IMR-90 (cell line): ENCODE data around the gene ADTRP. TPM values are rescaled to one million over a fixed set of nuclear protein-coding genes. Genes with fewer than 3 reads are reported as not detected.

Experiments
- ATAC-seq: fragments of 200-7000 bp; cut with Tn5 transposase; 2 replicates; pipeline ENCODE4 v1.9.1; 2020; ENCODE audit warnings: low read depth, mild to moderate bottlenecking, moderate library complexity
- BruUV-seq: library from RNA; stranded (reverse); fragments of 400-500 nt; replicated peaks from 2 replicates; lab custom pipeline; 2021; lab: Mats Ljungman, UMichigan
- CTCF ChIA-PET: fragments of 300-600 bp; formaldehyde crosslinking; extraction: SDS; loops from one replicate; lab custom pipeline; 2021; ENCODE audit warnings: antibody characterized with exemption; lab: Yijun Ruan, JAX
- POLR2A ChIA-PET: fragments of 300-600 bp; sonication (Branson Sonifier 250); formaldehyde crosslinking; loops from one replicate; lab custom pipeline; 2022; ENCODE audit warnings: antibody characterized with exemption; ENCODE audit not compliant: unreplicated experiment; lab: Charles Lee
- DNase-seq: peaks from one replicate; pipeline ENCODE4 v3.0.0; 2013
- H2AFZ ChIP-seq: replicated peaks from 2 replicates; pipeline ENCODE3; 2013; ENCODE audit warnings: low read length, mild to moderate bottlenecking; ENCODE audit not compliant: poor library complexity
- H2AK5ac ChIP-seq: 2 replicates; pipeline ENCODE4 v1.6.1; 2013; ENCODE audit warnings: low read depth, low read length, inconsistent platforms
- H2AK9ac ChIP-seq: replicated peaks from 2 replicates; pipeline ENCODE3; 2013; ENCODE audit warnings: mild to moderate bottlenecking, low read depth, low read length, moderate library complexity; ENCODE audit not compliant: poor library complexity
- H2BK120ac ChIP-seq: 2 replicates; pipeline ENCODE4 v1.6.1; 2013; ENCODE audit warnings: low read depth, low read length, inconsistent platforms
- H2BK15ac ChIP-seq: 3 replicates; pipeline ENCODE4 v1.6.1; 2013; ENCODE audit warnings: low read depth, low read length, inconsistent platforms
- H2BK20ac ChIP-seq: 2 replicates; pipeline ENCODE4 v1.6.1; 2013; ENCODE audit warnings: low read depth, mild to moderate bottlenecking, inconsistent platforms, low read length, moderate library complexity
- H2BK5ac ChIP-seq: 2 replicates; pipeline ENCODE4 v1.6.1; 2013; ENCODE audit warnings: mild to moderate bottlenecking, low read depth, low read length, inconsistent platforms; ENCODE audit not compliant: poor library complexity, severe bottlenecking
- H3K14ac ChIP-seq: replicated peaks from 2 replicates; pipeline ENCODE4 v1.6.1; 2013; ENCODE audit warnings: low read depth, low read length, inconsistent platforms
- H3K18ac ChIP-seq: 2 replicates; pipeline ENCODE4 v1.6.1; 2013; ENCODE audit warnings: low read depth, low read length, control low read depth
- H3K23ac ChIP-seq: 2 replicates; pipeline ENCODE4 v1.6.1; 2013; ENCODE audit warnings: low read depth, low read length, inconsistent platforms
- H3K27ac ChIP-seq: 2 replicates; pipeline ENCODE4 v1.5.1; 2013; ENCODE audit warnings: mild to moderate bottlenecking, control low read depth, low read length; ENCODE audit not compliant: insufficient read depth
- H3K27me3 ChIP-seq: 2 replicates; pipeline ENCODE4 v1.6.1; 2013; ENCODE audit warnings: low read length; ENCODE audit not compliant: control insufficient read depth, insufficient read depth
- H3K36me3 ChIP-seq: 2 replicates; pipeline ENCODE4 v1.6.1; 2013; ENCODE audit warnings: low read length, mixed read lengths; ENCODE audit not compliant: control insufficient read depth, insufficient read depth
- H3K4ac ChIP-seq: 2 replicates; pipeline ENCODE4 v1.6.1; 2013; ENCODE audit warnings: low read depth, low read length, inconsistent platforms
- H3K4me1 ChIP-seq: 2 replicates; pipeline ENCODE4 v1.6.1; 2013; ENCODE audit warnings: low read length, mixed read lengths; ENCODE audit not compliant: control insufficient read depth, insufficient read depth
- H3K4me2 ChIP-seq: 2 replicates; pipeline ENCODE4 v1.6.1; 2013; ENCODE audit warnings: low read depth, mild to moderate bottlenecking, control low read depth, low read length, moderate library complexity
- H3K4me3 ChIP-seq: 2 replicates; pipeline ENCODE4 v1.5.1; 2013; ENCODE audit warnings: low read depth, mild to moderate bottlenecking, control low read depth, low read length, moderate library complexity; ENCODE audit not compliant: insufficient read depth
- H3K56ac ChIP-seq: 2 replicates; pipeline ENCODE4 v1.6.1; 2013; ENCODE audit warnings: low read length, inconsistent platforms; ENCODE audit not compliant: insufficient read depth; ENCODE audit errors: extremely low read depth
- H3K79me1 ChIP-seq, 2 experiments: 2 replicates each; pipeline ENCODE4 v1.6.1; 2013; ENCODE audit warnings: low read length in 2 of 2, inconsistent platforms in 1 of 2, low read depth in 1 of 2
- H3K9ac ChIP-seq: 2 replicates; pipeline ENCODE4 v1.6.1; 2013; ENCODE audit warnings: low read depth, low read length, control low read depth
- H3K9me1 ChIP-seq: 2 replicates; pipeline ENCODE4 v1.6.1; 2013; ENCODE audit warnings: low read length, inconsistent platforms; ENCODE audit not compliant: insufficient read depth
- H3K9me3 ChIP-seq: 2 replicates; pipeline ENCODE4 v1.6.1; 2013; ENCODE audit warnings: low read length; ENCODE audit not compliant: control insufficient read depth, insufficient read depth
- H4K20me1 ChIP-seq: 2 replicates; pipeline ENCODE4 v1.6.1; 2013; ENCODE audit warnings: low read length, inconsistent platforms; ENCODE audit not compliant: insufficient read depth
- H4K5ac ChIP-seq: 2 replicates; pipeline ENCODE4 v1.6.1; 2013; ENCODE audit warnings: mild to moderate bottlenecking, low read depth, low read length, control low read depth
- H4K8ac ChIP-seq, 2 experiments: 2 replicates each; pipeline ENCODE4 v1.6.1; 2013; ENCODE audit warnings: low read depth in 2 of 2, low read length in 2 of 2, control low read depth in 1 of 2, inconsistent platforms in 1 of 2
- H4K91ac ChIP-seq: 2 replicates; pipeline ENCODE4 v1.6.1; 2013; ENCODE audit warnings: low read depth, low read length, inconsistent platforms; ENCODE audit not compliant: insufficient read depth
- BHLHE40 ChIP-seq: fragments of 150-350 bp; IDR thresholded peaks from 2 replicates; pipeline ENCODE4 v1.6.1; 2016; ENCODE audit warnings: mild to moderate bottlenecking, low read depth, low read length
- CHD1 ChIP-seq: IDR thresholded peaks from 2 replicates; pipeline ENCODE4 v1.6.1; 2012; ENCODE audit warnings: low read depth, low read length, improper control_type of control experiment
- CTCF ChIP-seq: conservative IDR thresholded peaks from 2 replicates; pipeline ENCODE4 v1.5.1; 2012; ENCODE audit warnings: mild to moderate bottlenecking, low read depth, low read length, improper control_type of control experiment
- ELK1 ChIP-seq: fragments of 150-350 bp; IDR thresholded peaks from 2 replicates; pipeline ENCODE4 v1.6.1; 2016; ENCODE audit warnings: low read depth, mild to moderate bottlenecking, low read length, moderate library complexity, borderline replicate concordance
- FOS ChIP-seq: fragments of 150-350 bp; IDR thresholded peaks from 2 replicates; pipeline ENCODE4 v1.6.1; 2016; ENCODE audit warnings: low read depth, low read length
- MAFK ChIP-seq: IDR thresholded peaks from 2 replicates; pipeline ENCODE4 v1.6.1; 2012; ENCODE audit warnings: low read depth, low read length, improper control_type of control experiment
- MXI1 ChIP-seq: IDR thresholded peaks from 2 replicates; pipeline ENCODE4 v1.6.1; 2012; ENCODE audit warnings: low read depth, mild to moderate bottlenecking, low read length, moderate library complexity, borderline replicate concordance
- POLR2A ChIP-seq: IDR thresholded peaks from 2 replicates; pipeline ENCODE4 v1.6.1; 2012; ENCODE audit warnings: mild to moderate bottlenecking, low read depth, low read length
- RAD21 ChIP-seq: IDR thresholded peaks from 2 replicates; pipeline ENCODE4 v1.6.1; 2012; ENCODE audit warnings: low read length, improper control_type of control experiment
- RCOR1 ChIP-seq: IDR thresholded peaks from 2 replicates; pipeline ENCODE4 v1.6.1; 2012; ENCODE audit warnings: mild to moderate bottlenecking, low read length, improper control_type of control experiment; ENCODE audit not compliant: insufficient replicate concordance
- RFX5 ChIP-seq: IDR thresholded peaks from 2 replicates; pipeline ENCODE4 v1.8.0; 2012; ENCODE audit warnings: low read depth, mild to moderate bottlenecking, low read length, moderate library complexity
- USF2 ChIP-seq: fragments of 150-350 bp; IDR thresholded peaks from 2 replicates; pipeline ENCODE4 v1.6.1; 2017; ENCODE audit warnings: mild to moderate bottlenecking, antibody characterized with exemption, low read length, low read depth
- WGBS, 2 experiments: methylation state at CpG; one replicate each; pipeline versions ENCODE4 v1.1.5 to v1.1.7; 2013; ENCODE audit warnings: missing lambda C conversion rate in 2 of 2; ENCODE audit not compliant: insufficient read length in 1 of 2; ENCODE audit errors: extremely low coverage in 2 of 2; 5-methylcytosine and 5-hydroxymethylcytosine counted together
- dilution Hi-C: fragments of 300-500 bp; cut with HindIII; formaldehyde crosslinking; loops from one replicate; pipeline ENCODE4 v1.14.3; 2018; ENCODE audit warnings: low sequenced_read_pairs; ENCODE audit not compliant: unreplicated experiment
- in situ Hi-C: fragments of 300-500 bp; cut with MboI; formaldehyde crosslinking; loops from 3 replicates; pipeline ENCODE4 v1.14.3; 2019; ENCODE audit warnings: low sequenced_read_pairs, inconsistent platforms, mixed read lengths
- intact Hi-C: fragments of 100-400 bp; cut with micrococcal nuclease; formaldehyde crosslinking; loops from 2 replicates; pipeline ENCODE4 v1.10.0; 2022
- polyA plus RNA-seq, 3 experiments: library from polyadenylated mRNA; depleted of rRNA; stranded (reverse); fragments of >200 nt; gene quantifications; 2 replicates each; pipeline ENCODE4 v1.2.3, GENCODE V29; 2012; ENCODE audit warnings: low replicate concordance in 1 of 3
- total RNA-seq: library from RNA; depleted of rRNA; stranded (reverse); fragments of >200 nt; gene quantifications from 2 replicates; pipeline ENCODE4 v1.2.3, GENCODE V29; 2012

ADTRP gene
- total and polyA plus RNA-seq, 2 of the 4 experiments (the other 2 are of a cell fraction) = 0.50 to 0.72 TPM

GRCh38 chr6:11796829-11797228 lies 18.2 kb upstream of the ADTRP start:
- no peak overlapping the region for H2BK20ac ChIP-seq
- H3K4ac ChIP-seq = no peak overlapping the region
- POLR2A ChIA-PET = no interaction called here
- CTCF ChIA-PET = no interaction called here
- TF ChIP-seq BHLHE40 (no peak), RAD21 (no peak), FOS (no peak), MAFK (no peak), RCOR1 (no peak), CTCF (no peak), CHD1 (no peak), MXI1 (no peak), USF2 (no peak), RFX5 (no peak), POLR2A (no peak), ELK1 (no peak)
- no peaks in the 10 kb centered on the region for H3K9me1 ChIP-seq
- no peak overlapping the region for H3K56ac ChIP-seq
- no peak overlapping the region for H2AFZ ChIP-seq
- no peak overlapping the region for H2AK5ac ChIP-seq
- H3K36me3 ChIP-seq = no peaks in the 10 kb centered on the region
- H4K5ac ChIP-seq = no peak overlapping the region
- 100% methylated on average over 5 of the region's 5 CpGs; no CpG with 5 or more reads in 1 of the 2 experiments for WGBS, 2 experiments
- H3K4me2 ChIP-seq = no peak overlapping the region
- no peaks in the 10 kb centered on the region for H4K20me1 ChIP-seq
- ATAC-seq (no peak), DNase-seq (no peak)
- no peak overlapping the region for H3K14ac ChIP-seq
- no peaks in the 10 kb centered on the region for H3K27me3 ChIP-seq
- peaks cover 1% of the 10 kb centered on the region; the same call in 1 of the 2 replicates for H3K4me1 ChIP-seq
- no peak overlapping the region; the same call in 1 of the 2 replicates for H4K91ac ChIP-seq
- intact Hi-C loops = no loop called here
- dilution Hi-C loops = no loop called here
- H2BK5ac ChIP-seq = no peak overlapping the region
- no peak overlapping the region for H4K8ac ChIP-seq
- H2BK15ac ChIP-seq = no peak overlapping the region; the same call in 2 of the 3 replicates
- in situ Hi-C loops = no loop called here
- H3K23ac ChIP-seq = no peak overlapping the region; the same call in 1 of the 2 replicates
- H3K79me1 ChIP-seq = no peaks in the 10 kb centered on the region
- BruUV-seq = no TSS peak
- no peak overlapping the region for H3K9ac ChIP-seq
- no peak overlapping the region for H3K4me3 ChIP-seq
- H3K27ac ChIP-seq = no peak overlapping the region
- no peak overlapping the region for H2BK120ac ChIP-seq
- H2AK9ac ChIP-seq = no peak overlapping the region
- no peaks in the 10 kb centered on the region for H3K9me3 ChIP-seq
- H3K18ac ChIP-seq = no peak overlapping the region
